ENCODE data around the gene KDM4C.

KDM4C gene

GRCh38 chr9:6811436-6811835 is 53.7 kb downstream of the KDM4C start:
- no peak overlapping the region for H2AFZ ChIP-seq
- no peaks in the 10 kb centered on the region for H3K27me3 ChIP-seq (ENCODE audit: control insufficient read depth, insufficient read depth, low read length)
- no peak overlapping the region for H3K27ac ChIP-seq
- no peak overlapping the region for H3K4me3 ChIP-seq (ENCODE audit: low read depth, low read length)
- H3K36me3 ChIP-seq (ENCODE audit: control insufficient read depth, insufficient read depth, low read length): no peaks in the 10 kb centered on the region
- H3K4me1 ChIP-seq: no peaks in the 10 kb centered on the region
- TF ChIP-seq CTCF (IDR thresholded peaks at IDR 0.05): no peak
- no peak overlapping the region for H3K9ac ChIP-seq
- H3K79me2 ChIP-seq: no peaks in the 10 kb centered on the region
- H3K4me2 ChIP-seq (ENCODE audit: low read length): no peak overlapping the region
- H3K9me3 ChIP-seq (ENCODE audit: control insufficient read depth, low read length): no peaks in the 10 kb centered on the region

- no peaks in the 10 kb centered on the region for H3K79me2 ChIP-seq
These were observed 58.8 kb downstream of the KDM4C start for GRCh38 chr9:6816581-6816980.

GRCh38 chr9:6818292-6818922 is 60.6 kb downstream of the KDM4C start:
- Histone ChIP-seq H3K27ac (no peak overlapping the region), H2AFZ (no peak overlapping the region), H3K36me3 (ENCODE audit: control insufficient read depth, insufficient read depth, low read length) (no peaks in the 10 kb centered on the region), H3K9me3 (ENCODE audit: control insufficient read depth, low read length) (no peaks in the 10 kb centered on the region), H3K9ac (no peak overlapping the region), H3K4me2 (ENCODE audit: low read length) (no peak overlapping the region), H3K4me1 (no peaks in the 10 kb centered on the region), H3K4me3 (ENCODE audit: low read depth, low read length) (no peak overlapping the region), H3K79me2 (no peaks in the 10 kb centered on the region), H3K27me3 (ENCODE audit: control insufficient read depth, insufficient read depth, low read length) (no peaks in the 10 kb centered on the region)
- TF ChIP-seq CTCF (IDR thresholded peaks at IDR 0.05): no peak

More at GRCh38 chr9:6816581-6816980, 58.8 kb downstream of the KDM4C start:
- Histone ChIP-seq H3K9me3 (ENCODE audit: control insufficient read depth, low read length) (no peaks in the 10 kb centered on the region), H2AFZ (no peak overlapping the region), H3K4me1 (no peaks in the 10 kb centered on the region), H3K27me3 (ENCODE audit: control insufficient read depth, insufficient read depth, low read length) (no peaks in the 10 kb centered on the region), H3K4me3 (ENCODE audit: low read depth, low read length) (no peak overlapping the region), H3K27ac (no peak overlapping the region), H3K36me3 (ENCODE audit: control insufficient read depth, insufficient read depth, low read length) (no peaks in the 10 kb centered on the region), H3K9ac (no peak overlapping the region), H3K4me2 (ENCODE audit: low read length) (no peak overlapping the region)
- TF ChIP-seq CTCF (IDR thresholded peaks at IDR 0.05): no peak

- Histone ChIP-seq H3K9me3 (ENCODE audit: control insufficient read depth, low read length) (no peaks in the 10 kb centered on the region), H3K4me1 (no peaks in the 10 kb centered on the region), H3K36me3 (ENCODE audit: control insufficient read depth, insufficient read depth, low read length) (no peaks in the 10 kb centered on the region), H2AFZ (no peak overlapping the region), H3K27me3 (ENCODE audit: control insufficient read depth, insufficient read depth, low read length) (no peaks in the 10 kb centered on the region), H3K4me2 (ENCODE audit: low read length) (no peak overlapping the region), H3K27ac (no peak overlapping the region), H3K4me3 (ENCODE audit: low read depth, low read length) (no peak overlapping the region), H3K79me2 (no peaks in the 10 kb centered on the region), H3K9ac (no peak overlapping the region)
- TF ChIP-seq CTCF (IDR thresholded peaks at IDR 0.05): no peak
These were observed 61.3 kb downstream of the KDM4C start for GRCh38 chr9:6819112-6819511.

GRCh38 chr9:6819529-6819928 is 61.8 kb downstream of the KDM4C start:
- Histone ChIP-seq H3K27me3 (ENCODE audit: control insufficient read depth, insufficient read depth, low read length) (no peaks in the 10 kb centered on the region), H3K9me3 (ENCODE audit: control insufficient read depth, low read length) (no peaks in the 10 kb centered on the region), H3K4me1 (no peaks in the 10 kb centered on the region), H3K9ac (no peak overlapping the region), H3K27ac (no peak overlapping the region), H3K4me3 (ENCODE audit: low read depth, low read length) (no peak overlapping the region), H3K79me2 (no peaks in the 10 kb centered on the region), H3K4me2 (ENCODE audit: low read length) (no peak overlapping the region), H3K36me3 (ENCODE audit: control insufficient read depth, insufficient read depth, low read length) (no peaks in the 10 kb centered on the region), H2AFZ (no peak overlapping the region)
- TF ChIP-seq CTCF (IDR thresholded peaks at IDR 0.05): no peak

Data from parathyroid adenoma (tissue), 2 donors.